Measurements from ENCODE around the gene CHCHD3. TPM values are rescaled to one million over a fixed set of nuclear protein-coding genes. Genes with fewer than 3 reads are reported as not detected.

The CHCHD3 gene
- total RNA-seq = 10 to 100 TPM; 21.6 to 21.7 TPM
- polyA plus RNA-seq (2013, experiment 1 of 2) = 31.5 TPM
- polyA plus RNA-seq (2013, experiment 2 of 2) = 40.1 TPM
- total RNA-seq = 14.0 to 112 (median 29.8) reads per million in 172 experiments

DNA sequence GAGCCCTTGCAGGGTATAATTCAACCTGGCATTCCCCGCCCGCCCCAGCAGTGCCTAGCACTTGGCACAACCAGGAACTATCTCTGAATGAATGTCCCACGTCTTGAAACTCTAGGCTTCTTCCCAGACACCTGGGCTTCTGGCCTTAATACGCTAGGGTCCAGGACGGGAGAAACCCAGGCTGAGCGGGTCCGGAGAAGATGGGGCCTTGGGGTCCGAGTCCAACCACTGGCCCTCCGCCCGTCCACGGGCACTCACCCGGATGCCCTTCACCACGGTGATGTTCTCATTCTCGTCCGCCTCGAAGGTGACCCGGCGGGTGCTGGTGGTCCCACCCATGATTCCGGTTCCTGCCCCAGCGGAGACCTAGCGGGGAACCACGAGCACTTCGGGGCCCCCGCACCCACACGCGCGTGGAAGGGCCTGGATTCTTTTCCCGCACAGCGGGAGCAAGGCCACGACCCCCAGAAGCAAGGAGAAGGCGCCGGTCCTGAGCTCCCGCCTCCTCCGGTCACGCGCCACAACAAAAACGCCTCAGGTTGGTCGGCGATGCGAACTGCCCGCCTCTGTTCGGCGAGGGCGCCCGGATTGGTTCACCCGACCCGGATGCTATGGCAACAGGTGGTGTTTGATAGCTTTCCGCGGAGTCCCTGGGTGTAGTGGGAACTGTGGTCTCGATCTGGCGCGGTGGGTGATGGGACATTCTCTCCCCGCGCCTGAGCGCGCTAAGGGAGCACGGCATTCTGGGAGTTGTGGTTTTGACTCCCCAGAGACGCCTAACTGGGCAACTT is at the start of gene CHCHD3:
Gene CHCHD3, minus strand, starts transcription at position 492 of the 791 bp plus-strand sequence. Its CDS starts 153 bp downstream, at position 339.
- Mint-ChIP-seq H3K4me1 (ENCODE audit: low read depth) (peaks cover 33% of the 10 kb centered on the region), H3K36me3 (ENCODE audit: low read depth) (peaks cover 29% of the 10 kb centered on the region)
- CTCF ChIA-PET = interaction anchor here (1.0 kb wide), 1 partner anchor 169 kb away, joined by 3 read pairs; no protein-coding TSS in a partner anchor

DNA sequence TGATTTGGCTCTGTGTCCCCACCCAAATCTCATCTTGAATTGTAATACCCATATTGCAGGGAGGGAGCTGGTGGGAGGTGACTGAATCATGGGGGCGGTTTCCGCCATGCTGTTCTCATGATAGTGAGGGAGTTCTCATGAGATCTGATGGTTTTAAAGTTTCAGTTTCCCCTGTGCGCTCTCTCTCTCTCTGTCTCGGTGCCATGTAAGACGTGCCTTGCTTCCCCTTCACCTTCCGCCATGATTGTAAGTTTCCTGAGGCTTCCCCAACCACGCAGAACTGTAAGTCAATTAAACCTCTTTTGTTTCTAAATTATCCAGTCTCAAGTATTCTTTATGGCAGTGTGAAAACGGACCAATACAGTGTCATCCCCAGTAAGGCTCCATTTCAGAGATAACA is 48.3 kb upstream of the CHCHD3 start:
- Histone ChIP-seq H3K27me3 (ENCODE audit: control insufficient read depth in 1 of 2, insufficient read depth in 2 of 2, low read length in 2 of 2) (no peaks in the 10 kb centered on the region), H3K27ac (ENCODE audit: low read depth in 1 of 2, low read length in 2 of 2) (no peak overlapping the region), H3K4me3 (ENCODE audit: low read length) (no peak overlapping the region), H3K36me3 (ENCODE audit: insufficient read depth, low read length) (no peaks in the 10 kb centered on the region), H3K4me1 (ENCODE audit: insufficient read depth, low read length) (no peaks in the 10 kb centered on the region), H3K9me3 (ENCODE audit: control insufficient read depth in 1 of 2, insufficient read depth in 1 of 2, low read length in 2 of 2) (no peaks in the 10 kb centered on the region)
- peaks cover 20% of the 10 kb centered on the region for H3K27me3 Mint-ChIP-seq
- ATAC-seq (ENCODE audit: poor library complexity) = no peak
- intact Hi-C loops (cut with DNase I, micrococcal nuclease) = no loop called here
- POLR2A ChIA-PET = no interaction called here
- H3K9me3 Mint-ChIP-seq = peaks cover 3% of the 10 kb centered on the region
- TF ChIP-seq, protein P1, sequence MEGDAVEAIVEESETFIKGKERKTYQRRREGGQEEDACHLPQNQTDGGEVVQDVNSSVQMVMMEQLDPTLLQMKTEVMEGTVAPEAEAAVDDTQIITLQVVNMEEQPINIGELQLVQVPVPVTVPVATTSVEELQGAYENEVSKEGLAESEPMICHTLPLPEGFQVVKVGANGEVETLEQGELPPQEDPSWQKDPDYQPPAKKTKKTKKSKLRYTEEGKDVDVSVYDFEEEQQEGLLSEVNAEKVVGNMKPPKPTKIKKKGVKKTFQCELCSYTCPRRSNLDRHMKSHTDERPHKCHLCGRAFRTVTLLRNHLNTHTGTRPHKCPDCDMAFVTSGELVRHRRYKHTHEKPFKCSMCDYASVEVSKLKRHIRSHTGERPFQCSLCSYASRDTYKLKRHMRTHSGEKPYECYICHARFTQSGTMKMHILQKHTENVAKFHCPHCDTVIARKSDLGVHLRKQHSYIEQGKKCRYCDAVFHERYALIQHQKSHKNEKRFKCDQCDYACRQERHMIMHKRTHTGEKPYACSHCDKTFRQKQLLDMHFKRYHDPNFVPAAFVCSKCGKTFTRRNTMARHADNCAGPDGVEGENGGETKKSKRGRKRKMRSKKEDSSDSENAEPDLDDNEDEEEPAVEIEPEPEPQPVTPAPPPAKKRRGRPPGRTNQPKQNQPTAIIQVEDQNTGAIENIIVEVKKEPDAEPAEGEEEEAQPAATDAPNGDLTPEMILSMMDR (IDR thresholded peaks at IDR 0.05) = no peak
- CTCF ChIA-PET = no interaction called here
- H3K4me3 Mint-ChIP-seq = no peak overlapping the region
- no peak overlapping the region for H3K27ac Mint-ChIP-seq
- DNase-seq = no peak
- H3K36me3 Mint-ChIP-seq (ENCODE audit: low read depth) = no peaks in the 10 kb centered on the region
- H3K4me1 Mint-ChIP-seq (ENCODE audit: low read depth) = no peaks in the 10 kb centered on the region

More for the DNA sequence above, at the start of gene CHCHD3:
- DNase-seq = peak; percentile 91 to 98 (median 94)
- Mint-ChIP-seq H3K27me3 (no peaks in the 10 kb centered on the region), H3K4me3 (peak within 1 kb of the TSS; percentile 90), H3K27ac (peak within 1 kb of the TSS; percentile 92), H3K9me3 (no peaks in the 10 kb centered on the region)
- Histone ChIP-seq H3K27me3 (ENCODE audit: control insufficient read depth in 1 of 2, insufficient read depth in 2 of 2, low read length in 2 of 2) (no peaks in the 10 kb centered on the region), H3K9me3 (ENCODE audit: control insufficient read depth in 1 of 2, insufficient read depth in 1 of 2, low read length in 2 of 2) (no peaks in the 10 kb centered on the region), H3K4me3 (ENCODE audit: low read length) (peak within 1 kb of the TSS; percentile 79), H3K36me3 (ENCODE audit: insufficient read depth, low read length) (peaks cover 5% of the 10 kb centered on the region), H3K27ac (ENCODE audit: low read depth in 1 of 2, low read length in 2 of 2) (peak within 1 kb of the TSS; percentile 86 to 92), H3K4me1 (ENCODE audit: insufficient read depth, low read length) (peaks cover 15% of the 10 kb centered on the region)
- TF ChIP-seq, protein P1 (IDR thresholded peaks at IDR 0.05) = no peak
- POLR2A ChIA-PET = interaction anchor here (0.7 to 2.3 kb wide), 8 partner anchors 16 to 1757 kb away, joined by 3 to 13 read pairs (median 4); partner anchors contain the start of genes EXOC4, LRGUK and SLC35B4
- ATAC-seq (ENCODE audit: poor library complexity) = peak; percentile 99
- intact Hi-C loops (cut with DNase I, micrococcal nuclease) = loop anchor here (2.0 to 10.0 kb wide), 6 partner anchors 171 to 1376 kb away; partner anchors contain the start of genes AKR1B1 (in 1 of the 2), EXOC4 (in 1 of the 2), LRGUK (in 1 of the 2) and SLC35B4 (in 1 of the 2)

DNA sequence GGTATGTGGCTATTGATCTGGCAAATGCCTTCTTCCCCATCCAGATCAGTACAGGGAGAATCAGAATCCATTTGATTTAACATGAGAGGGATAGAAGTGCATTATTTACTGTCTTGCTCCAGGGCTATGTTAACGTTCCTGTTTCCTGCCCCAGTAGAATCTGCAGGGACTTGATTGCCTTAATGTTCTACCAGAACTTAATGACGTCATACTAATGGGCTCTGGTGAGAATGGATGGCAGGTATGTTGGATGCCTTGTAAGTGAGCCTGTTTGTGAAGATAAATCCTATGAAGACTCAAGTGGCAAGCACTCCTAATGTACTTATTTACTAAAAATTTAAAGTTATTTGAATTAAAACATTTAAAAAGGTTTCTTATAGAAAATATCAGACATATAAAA is 44.5 kb upstream of the CHCHD3 start:
- Histone ChIP-seq H3K4me1 (ENCODE audit: insufficient read depth, low read length) (no peaks in the 10 kb centered on the region), H3K27me3 (ENCODE audit: control insufficient read depth in 1 of 2, insufficient read depth in 2 of 2, low read length in 2 of 2) (no peaks in the 10 kb centered on the region), H3K36me3 (ENCODE audit: insufficient read depth, low read length) (no peaks in the 10 kb centered on the region), H3K9me3 (ENCODE audit: control insufficient read depth in 1 of 2, insufficient read depth in 1 of 2, low read length in 2 of 2) (no peaks in the 10 kb centered on the region), H3K27ac (ENCODE audit: low read depth in 1 of 2, low read length in 2 of 2) (no peak overlapping the region), H3K4me3 (ENCODE audit: low read length) (no peak overlapping the region)
- no peak overlapping the region for H3K4me3 Mint-ChIP-seq
- no peaks in the 10 kb centered on the region for H3K4me1 Mint-ChIP-seq (ENCODE audit: low read depth)
- no peaks in the 10 kb centered on the region for H3K36me3 Mint-ChIP-seq (ENCODE audit: low read depth)
- H3K27me3 Mint-ChIP-seq = peaks cover 24% of the 10 kb centered on the region
- ATAC-seq (ENCODE audit: poor library complexity) = no peak
- CTCF ChIA-PET = no interaction called here
- TF ChIP-seq, protein P1 (IDR thresholded peaks at IDR 0.05) = no peak
- DNase-seq = no peak
- intact Hi-C loops (cut with DNase I, micrococcal nuclease) = no loop called here
- H3K27ac Mint-ChIP-seq = no peak overlapping the region
- POLR2A ChIA-PET = no interaction called here
- peaks cover 3% of the 10 kb centered on the region for H3K9me3 Mint-ChIP-seq
